Keratinocyte (primary cell): Measurements from ENCODE around the gene ZNF768. TPM values are rescaled to one million over a fixed set of nuclear protein-coding genes. Genes with fewer than 3 reads are reported as not detected.
A peak's percentile ranks its signal among the peaks of the same experiment; 100 is the strongest.

Source experiments
- DNase-seq: peaks from one replicate; pipeline ENCODE4 v3.0.0-alpha.2; 2011; ENCODE audit warnings: low read depth, missing footprints, low spot score
- FAIRE-seq: peaks from 2 replicates; lab custom pipeline; 2011; peaks lifted over from hg19 to GRCh38; lab: Jason Lieb, UNC
- H2AFZ ChIP-seq: 2 replicates; pipeline ENCODE4 v1.6.0; 2012; ENCODE audit warnings: low read length, control low read depth, inconsistent platforms; ENCODE audit not compliant: control insufficient read depth
- H3K27ac ChIP-seq: 2 replicates; pipeline ENCODE4 v1.5.1; 2011; ENCODE audit warnings: low read length; ENCODE audit not compliant: control insufficient read depth, insufficient read depth
- H3K27me3 ChIP-seq: 3 replicates; pipeline ENCODE4 v1.6.0; 2011; ENCODE audit warnings: low read length; ENCODE audit not compliant: control insufficient read depth, insufficient read depth; ENCODE audit errors: extremely low read depth
- H3K36me3 ChIP-seq, 2 experiments: 2 replicates in 1 of 2; 3 replicates in 1 of 2; pipeline ENCODE4 v1.5.1; 2011; ENCODE audit warnings: low read length in 2 of 2, mild to moderate bottlenecking in 1 of 2; ENCODE audit not compliant: control insufficient read depth in 2 of 2, insufficient read depth in 2 of 2; ENCODE audit errors: extremely low read depth in 1 of 2
- H3K4me1 ChIP-seq: 3 replicates; pipeline ENCODE4 v1.5.1; 2011; ENCODE audit warnings: low read length; ENCODE audit not compliant: control insufficient read depth, insufficient read depth; ENCODE audit errors: extremely low read depth
- H3K4me2 ChIP-seq: 3 replicates; pipeline ENCODE4 v1.6.0; 2011; ENCODE audit warnings: low read depth, low read length; ENCODE audit not compliant: control insufficient read depth, insufficient read depth; ENCODE audit errors: extremely low read depth
- H3K4me3 ChIP-seq, 3 experiments: fragments of 200-600 bp in 1 of 3; sonication (generic) in 1 of 3; 2 replicates in 2 of 3; 3 replicates in 1 of 3; pipeline ENCODE4 v1.5.1; 2011 to 2016; ENCODE audit warnings: low read length in 3 of 3, mild to moderate bottlenecking in 3 of 3, control low read depth in 2 of 3, inconsistent platforms in 1 of 3, low read depth in 1 of 3, mixed read lengths in 1 of 3, mixed run types in 1 of 3, moderate library complexity in 1 of 3; ENCODE audit not compliant: control insufficient read depth in 2 of 3, insufficient read depth in 2 of 3; ENCODE audit errors: extremely low read depth in 1 of 3
- H3K79me2 ChIP-seq: 2 replicates; pipeline ENCODE4 v1.6.0; 2012; ENCODE audit warnings: low read length; ENCODE audit not compliant: control insufficient read depth, insufficient read depth
- H3K9ac ChIP-seq: 3 replicates; pipeline ENCODE4 v1.6.0; 2011; ENCODE audit warnings: low read length; ENCODE audit not compliant: control insufficient read depth, insufficient read depth; ENCODE audit errors: extremely low read depth
- H3K9me1 ChIP-seq: 3 replicates; pipeline ENCODE4 v1.6.0; 2011; ENCODE audit warnings: low read length; ENCODE audit not compliant: control insufficient read depth, insufficient read depth; ENCODE audit errors: extremely low read depth
- H3K9me3 ChIP-seq: 2 replicates; pipeline ENCODE4 v1.5.1; 2012; ENCODE audit warnings: low read depth, low read length; ENCODE audit not compliant: control insufficient read depth
- H4K20me1 ChIP-seq: 3 replicates; pipeline ENCODE4 v1.6.0; 2011; ENCODE audit warnings: low read length; ENCODE audit not compliant: control insufficient read depth, insufficient read depth; ENCODE audit errors: extremely low read depth
- EZH2 ChIP-seq: IDR thresholded peaks from one replicate; pipeline ENCODE4 v1.6.1; 2012; ENCODE audit warnings: inconsistent platforms, mild to moderate bottlenecking, low read length, moderate library complexity
- dilution Hi-C: fragments of 300-500 bp; cut with MboI; formaldehyde crosslinking; loops from one replicate; pipeline ENCODE4 v1.7.0; 2020; ENCODE audit warnings: low sequenced_read_pairs; ENCODE audit not compliant: extremely low pct_ligation_motif_present
- polyA plus RNA-seq, 5 experiments: library from polyadenylated mRNA; depleted of rRNA in 3 of 5; stranded (reverse) in 3 of 5; stranded (forward) in 1 of 5; unstranded in 1 of 5; fragments of >200 nt; gene quantifications; 1 replicate in 1 of 5; 2 replicates in 3 of 5; 3 replicates in 1 of 5; pipeline versions ENCODE4 v1.2.1 to v1.2.3, GENCODE V29; 2011 to 2012; ENCODE audit warnings: missing spikeins in 2 of 5, low read depth in 1 of 5, low replicate concordance in 1 of 5
- TF ChIP-seq, protein P1 (sequence below), 3 experiments: IDR thresholded peaks in 1 of 3; conservative IDR thresholded peaks in 1 of 3; optimal IDR thresholded peaks in 1 of 3; 2 replicates in 2 of 3; 3 replicates in 1 of 3; pipeline versions ENCODE3 to v1.5.1; 2011; ENCODE audit warnings: low read length in 3 of 3, mild to moderate bottlenecking in 3 of 3, moderate library complexity in 2 of 3, control low read depth in 1 of 3, inconsistent platforms in 1 of 3; ENCODE audit not compliant: insufficient read depth in 2 of 3; ENCODE audit errors: extremely low read depth in 1 of 3

The ZNF768 gene
- polyA plus RNA-seq, 1 donor (not counting 4 experiments of a cell fraction or from before 2014, with no cell fraction given), result 10.9 TPM

DNA sequence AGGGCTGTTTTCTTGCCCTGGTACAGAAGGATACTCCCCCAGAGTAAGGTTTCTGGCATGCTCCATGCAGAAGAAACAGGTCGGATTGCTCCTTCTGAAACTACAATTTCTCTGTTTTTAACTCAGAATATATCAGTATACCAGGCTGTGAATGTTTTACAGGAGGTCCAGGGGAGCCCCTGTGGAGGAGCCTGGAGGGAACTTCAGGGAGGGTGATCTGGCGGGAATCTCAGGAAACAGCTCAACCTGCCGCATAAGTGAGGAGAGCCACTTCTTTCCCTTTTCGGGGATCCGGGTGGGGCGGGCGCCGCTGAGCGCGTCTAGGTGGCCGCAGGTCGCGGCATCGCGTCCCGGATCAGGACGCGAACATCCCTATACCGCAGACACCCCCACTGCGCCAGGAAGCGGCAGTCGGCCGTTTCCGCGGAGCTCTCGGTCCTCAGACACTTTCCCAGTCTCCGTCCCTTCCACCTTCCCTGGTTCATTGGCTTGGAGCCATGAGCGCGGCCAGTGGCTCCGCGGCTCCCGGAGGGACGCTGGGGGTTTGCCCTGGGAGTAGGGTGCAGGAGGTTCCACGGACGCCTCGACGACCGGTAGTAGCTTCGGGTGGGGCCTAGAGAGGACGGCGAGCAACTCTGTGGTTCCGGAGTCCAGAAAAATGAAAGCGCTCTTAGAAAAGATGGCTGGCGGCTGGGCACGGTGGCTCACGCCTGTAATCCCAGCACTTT is 34.9 kb upstream of the ZNF768 start:
- Histone ChIP-seq H3K4me1 (peaks cover 11% of the 10 kb centered on the region), H3K79me2 (peaks cover 10% of the 10 kb centered on the region), H3K36me3 (peaks cover 0 to under 1% of the 10 kb centered on the region in 2 experiments), H4K20me1 (no peaks in the 10 kb centered on the region), H3K4me2 (peak overlapping the region; percentile 69), H3K27ac (no peak overlapping the region), H2AFZ (peak overlapping the region; percentile 84), H3K27me3 (no peaks in the 10 kb centered on the region), H3K4me3 (peak overlapping the region; percentile 5 to 56 (median 25)), H3K9me3 (no peaks in the 10 kb centered on the region), H3K9me1 (no peaks in the 10 kb centered on the region), H3K9ac (peak overlapping the region; percentile 56)
- no peak for FAIRE-seq
- TF ChIP-seq, protein P1, sequence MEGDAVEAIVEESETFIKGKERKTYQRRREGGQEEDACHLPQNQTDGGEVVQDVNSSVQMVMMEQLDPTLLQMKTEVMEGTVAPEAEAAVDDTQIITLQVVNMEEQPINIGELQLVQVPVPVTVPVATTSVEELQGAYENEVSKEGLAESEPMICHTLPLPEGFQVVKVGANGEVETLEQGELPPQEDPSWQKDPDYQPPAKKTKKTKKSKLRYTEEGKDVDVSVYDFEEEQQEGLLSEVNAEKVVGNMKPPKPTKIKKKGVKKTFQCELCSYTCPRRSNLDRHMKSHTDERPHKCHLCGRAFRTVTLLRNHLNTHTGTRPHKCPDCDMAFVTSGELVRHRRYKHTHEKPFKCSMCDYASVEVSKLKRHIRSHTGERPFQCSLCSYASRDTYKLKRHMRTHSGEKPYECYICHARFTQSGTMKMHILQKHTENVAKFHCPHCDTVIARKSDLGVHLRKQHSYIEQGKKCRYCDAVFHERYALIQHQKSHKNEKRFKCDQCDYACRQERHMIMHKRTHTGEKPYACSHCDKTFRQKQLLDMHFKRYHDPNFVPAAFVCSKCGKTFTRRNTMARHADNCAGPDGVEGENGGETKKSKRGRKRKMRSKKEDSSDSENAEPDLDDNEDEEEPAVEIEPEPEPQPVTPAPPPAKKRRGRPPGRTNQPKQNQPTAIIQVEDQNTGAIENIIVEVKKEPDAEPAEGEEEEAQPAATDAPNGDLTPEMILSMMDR (optimal IDR thresholded peaks at IDR 0.05 in 1 of 3, IDR thresholded peaks at IDR 0.05 in 1 of 3, conservative IDR thresholded peaks at IDR 0.05 in 1 of 3; ENCODE audit: extremely low read depth in 1 of 3, insufficient read depth in 2 of 3, low read length in 3 of 3), result no peak
- TF ChIP-seq EZH2, result no peak
- DNase-seq, result no peak
- dilution Hi-C loops, result no loop called here

DNA sequence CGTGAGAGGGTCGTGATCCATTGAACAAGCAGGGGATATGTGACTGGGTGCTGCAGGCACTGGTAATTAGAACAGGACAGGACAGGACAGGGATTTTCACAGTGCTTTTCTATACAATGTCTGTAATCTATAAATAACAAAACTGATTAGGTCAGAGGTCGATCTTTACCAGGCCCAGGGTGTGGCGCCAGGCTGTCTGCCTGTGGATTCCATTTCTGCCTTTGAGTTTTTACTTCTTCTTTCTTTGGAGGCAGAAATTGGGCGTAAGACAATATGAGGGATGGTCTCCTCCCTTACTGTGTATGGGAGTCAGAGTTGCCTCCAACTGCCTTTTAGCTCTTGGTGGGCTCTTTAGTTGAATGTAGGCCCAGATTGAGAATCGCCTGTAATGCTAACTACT is 33.3 kb upstream of the ZNF768 start:
- DNase-seq (no peak), FAIRE-seq (no peak)
- Histone ChIP-seq H3K4me1 (peaks cover 11% of the 10 kb centered on the region), H4K20me1 (no peaks in the 10 kb centered on the region), H3K9ac (no peak overlapping the region), H3K36me3 (peaks cover 0 to 8% of the 10 kb centered on the region in 2 experiments), H3K27ac (no peak overlapping the region), H3K9me3 (no peaks in the 10 kb centered on the region), H3K79me2 (peaks cover 18% of the 10 kb centered on the region), H3K9me1 (no peaks in the 10 kb centered on the region), H3K4me2 (no peak overlapping the region), H2AFZ (no peak overlapping the region), H3K27me3 (no peaks in the 10 kb centered on the region), H3K4me3 (no peak overlapping the region)
- TF ChIP-seq, protein P1 (optimal IDR thresholded peaks at IDR 0.05 in 1 of 3, IDR thresholded peaks at IDR 0.05 in 1 of 3, conservative IDR thresholded peaks at IDR 0.05 in 1 of 3; ENCODE audit: extremely low read depth in 1 of 3, insufficient read depth in 2 of 3, low read length in 3 of 3), result no peak
- no peak for TF ChIP-seq EZH2
- dilution Hi-C loops, result no loop called here
